ENCODE measurements around the gene SP110.

GRCh38 chr2:230234122-230234722 lies 14.4 kb upstream of the SP110 start:
- no peak for TF ChIP-seq POLR2A (IDR thresholded peaks at IDR 0.05)
- no peak for TF ChIP-seq CTCF (IDR thresholded peaks at IDR 0.05)
